ENCODE measurements around the gene SPIRE1.
"Not testable (repeated sequence)": the region's sequence is repeated elsewhere in the genome, so short reads cannot be mapped to it uniquely, and the experiment has no call there.

SPIRE1 gene

GRCh38 chr18:12651651-12652050 is 6.3 kb downstream of the SPIRE1 start:
- no peak for DNase-seq (ENCODE audit: low read depth)
- H3K4me3 ChIP-seq (ENCODE audit: low read depth, low read length): no peak overlapping the region

GRCh38 chr18:12647773-12648172 is 10.1 kb downstream of the SPIRE1 start:
- H3K4me3 ChIP-seq (ENCODE audit: low read depth, low read length): no peak overlapping the region
- no peak for DNase-seq (ENCODE audit: low read depth)

GRCh38 chr18:12645751-12646203 is 12.1 kb downstream of the SPIRE1 start:
- H3K4me3 ChIP-seq (ENCODE audit: low read depth, low read length): no peak overlapping the region
- no peak for DNase-seq (ENCODE audit: low read depth)

- no peak overlapping the region for H3K4me3 ChIP-seq (ENCODE audit: low read depth, low read length)
- DNase-seq (ENCODE audit: low read depth): no peak
Observed at GRCh38 chr18:12645254-12645653, 12.7 kb downstream of the SPIRE1 start.

- DNase-seq (ENCODE audit: low read depth); H3K4me3 ChIP-seq (ENCODE audit: low read depth, low read length): not testable (repeated sequence)
Observed at GRCh38 chr18:12643756-12644155, 14.2 kb downstream of the SPIRE1 start.

- DNase-seq (ENCODE audit: low read depth): no peak
- no peak overlapping the region for H3K4me3 ChIP-seq (ENCODE audit: low read depth, low read length)
Observed at GRCh38 chr18:12640881-12641200, 17.1 kb downstream of the SPIRE1 start.

GRCh38 chr18:12639990-12640880 is 17.7 kb downstream of the SPIRE1 start:
- peak; percentile 59 for DNase-seq (ENCODE audit: low read depth)
- no peak overlapping the region for H3K4me3 ChIP-seq (ENCODE audit: low read depth, low read length)

GRCh38 chr18:12638644-12639124 is 19.2 kb downstream of the SPIRE1 start:
- no peak for DNase-seq (ENCODE audit: low read depth)
- H3K4me3 ChIP-seq (ENCODE audit: low read depth, low read length): no peak overlapping the region

- no peak for DNase-seq (ENCODE audit: low read depth)
- no peak overlapping the region for H3K4me3 ChIP-seq (ENCODE audit: low read depth, low read length)
Observed at GRCh38 chr18:12637901-12638643, 19.8 kb downstream of the SPIRE1 start.

- DNase-seq (ENCODE audit: low read depth): no peak
- no peak overlapping the region for H3K4me3 ChIP-seq (ENCODE audit: low read depth, low read length)
Observed at GRCh38 chr18:12637393-12637792, 20.5 kb downstream of the SPIRE1 start.

GRCh38 chr18:12631831-12632477 is 26.0 kb downstream of the SPIRE1 start:
- no peak for DNase-seq (ENCODE audit: low read depth)
- no peak overlapping the region for H3K4me3 ChIP-seq (ENCODE audit: low read depth, low read length)

- no peak for DNase-seq (ENCODE audit: low read depth)
- no peak overlapping the region for H3K4me3 ChIP-seq (ENCODE audit: low read depth, low read length)
Observed at GRCh38 chr18:12630136-12630535, 27.8 kb downstream of the SPIRE1 start.

GRCh38 chr18:12628706-12629702 is 28.9 kb downstream of the SPIRE1 start:
- H3K4me3 ChIP-seq (ENCODE audit: low read depth, low read length): no peak overlapping the region
- peak; percentile 62 for DNase-seq (ENCODE audit: low read depth)

- not testable (repeated sequence) for DNase-seq (ENCODE audit: low read depth); H3K4me3 ChIP-seq (ENCODE audit: low read depth, low read length)
Observed at GRCh38 chr18:12627199-12627598, 30.7 kb downstream of the SPIRE1 start.

GRCh38 chr18:12625241-12625640 is 32.7 kb downstream of the SPIRE1 start:
- no peak for DNase-seq (ENCODE audit: low read depth)
- no peak overlapping the region for H3K4me3 ChIP-seq (ENCODE audit: low read depth, low read length)

- H3K4me3 ChIP-seq (ENCODE audit: low read depth, low read length): no peak overlapping the region
- peak; percentile 69 for DNase-seq (ENCODE audit: low read depth)
Observed at GRCh38 chr18:12621742-12622306, 36.1 kb downstream of the SPIRE1 start.

GRCh38 chr18:12615748-12616147 is 42.2 kb downstream of the SPIRE1 start:
- H3K4me3 ChIP-seq (ENCODE audit: low read depth, low read length): no peak overlapping the region
- DNase-seq (ENCODE audit: low read depth): no peak

- no peak for DNase-seq (ENCODE audit: low read depth)
Observed at GRCh38 chr18:12608301-12608700, 49.6 kb downstream of the SPIRE1 start.

More at GRCh38 chr18:12608301-12608700, 49.6 kb downstream of the SPIRE1 start:
- H3K4me3 ChIP-seq (ENCODE audit: low read depth, low read length): no peak overlapping the region

Measured in skeletal muscle cell (primary cell).